Measurements from ENCODE around the gene TEX53. TPM values are rescaled to one million over a fixed set of nuclear protein-coding genes. Genes with fewer than 3 reads are reported as not detected.

The TEX53 gene
- total RNA-seq, 1 donor from 2014 or later: not detected

- Mint-ChIP-seq H3K36me3 (peaks cover 10% of the 10 kb centered on the region), H3K9me3 (no peaks in the 10 kb centered on the region), H3K27ac (no peak overlapping the region), H3K4me1 (ENCODE audit: unreplicated experiment) (peaks cover 3% of the 10 kb centered on the region), H3K27me3 (no peaks in the 10 kb centered on the region), H3K4me3 (no peak overlapping the region)
- no peak for TF ChIP-seq CTCF (conservative IDR thresholded peaks at IDR 0.05)
- no peak for DNase-seq (ENCODE audit: extremely low spot score, unreplicated experiment)
These were observed 28.0 kb downstream of the TEX53 start for GRCh38 chr9:114629563-114630090.

GRCh38 chr9:114627553-114627952, 30.1 kb downstream of the TEX53 start:
- peaks cover 12% of the 10 kb centered on the region for H3K36me3 Mint-ChIP-seq
- no peak for DNase-seq (ENCODE audit: extremely low spot score, unreplicated experiment)
- H3K4me3 Mint-ChIP-seq: no peak overlapping the region
- no peaks in the 10 kb centered on the region for H3K27me3 Mint-ChIP-seq
- H3K4me1 Mint-ChIP-seq (ENCODE audit: unreplicated experiment): peaks cover 3% of the 10 kb centered on the region
- H3K27ac Mint-ChIP-seq: no peak overlapping the region
- H3K9me3 Mint-ChIP-seq: no peaks in the 10 kb centered on the region
- no peak for TF ChIP-seq CTCF (conservative IDR thresholded peaks at IDR 0.05)

- Mint-ChIP-seq H3K4me3 (no peak overlapping the region), H3K9me3 (no peaks in the 10 kb centered on the region), H3K4me1 (ENCODE audit: unreplicated experiment) (peaks cover 3% of the 10 kb centered on the region), H3K36me3 (peaks cover 17% of the 10 kb centered on the region), H3K27ac (no peak overlapping the region), H3K27me3 (no peaks in the 10 kb centered on the region)
- no peak for DNase-seq (ENCODE audit: extremely low spot score, unreplicated experiment)
- TF ChIP-seq CTCF (conservative IDR thresholded peaks at IDR 0.05): no peak
These were observed 31.1 kb downstream of the TEX53 start for GRCh38 chr9:114626415-114627020.

GRCh38 chr9:114624677-114625076, 32.9 kb downstream of the TEX53 start:
- Mint-ChIP-seq H3K27me3 (no peaks in the 10 kb centered on the region), H3K27ac (no peak overlapping the region), H3K4me1 (ENCODE audit: unreplicated experiment) (peaks cover 4% of the 10 kb centered on the region), H3K9me3 (no peaks in the 10 kb centered on the region), H3K36me3 (peaks cover 21% of the 10 kb centered on the region), H3K4me3 (no peak overlapping the region)
- DNase-seq (ENCODE audit: extremely low spot score, unreplicated experiment): no peak
- TF ChIP-seq CTCF (conservative IDR thresholded peaks at IDR 0.05): no peak

- Mint-ChIP-seq H3K27me3 (no peaks in the 10 kb centered on the region), H3K36me3 (peaks cover 20% of the 10 kb centered on the region), H3K4me1 (ENCODE audit: unreplicated experiment) (peaks cover 4% of the 10 kb centered on the region), H3K4me3 (no peak overlapping the region), H3K27ac (no peak overlapping the region), H3K9me3 (no peaks in the 10 kb centered on the region)
- DNase-seq (ENCODE audit: extremely low spot score, unreplicated experiment): no peak
- TF ChIP-seq CTCF (conservative IDR thresholded peaks at IDR 0.05): no peak
These were observed 35.5 kb downstream of the TEX53 start for GRCh38 chr9:114621975-114622609.
